HG02973 (cell line): ENCODE results near the gene IVL.

ENCODE experiments used
- ATAC-seq: cut with Tn5 transposase; IDR thresholded peaks from one replicate; pipeline ENCODE4 v1.9.1; 2021; ENCODE audit warnings: moderate library complexity; ENCODE audit not compliant: unreplicated experiment

The IVL gene

DNA sequence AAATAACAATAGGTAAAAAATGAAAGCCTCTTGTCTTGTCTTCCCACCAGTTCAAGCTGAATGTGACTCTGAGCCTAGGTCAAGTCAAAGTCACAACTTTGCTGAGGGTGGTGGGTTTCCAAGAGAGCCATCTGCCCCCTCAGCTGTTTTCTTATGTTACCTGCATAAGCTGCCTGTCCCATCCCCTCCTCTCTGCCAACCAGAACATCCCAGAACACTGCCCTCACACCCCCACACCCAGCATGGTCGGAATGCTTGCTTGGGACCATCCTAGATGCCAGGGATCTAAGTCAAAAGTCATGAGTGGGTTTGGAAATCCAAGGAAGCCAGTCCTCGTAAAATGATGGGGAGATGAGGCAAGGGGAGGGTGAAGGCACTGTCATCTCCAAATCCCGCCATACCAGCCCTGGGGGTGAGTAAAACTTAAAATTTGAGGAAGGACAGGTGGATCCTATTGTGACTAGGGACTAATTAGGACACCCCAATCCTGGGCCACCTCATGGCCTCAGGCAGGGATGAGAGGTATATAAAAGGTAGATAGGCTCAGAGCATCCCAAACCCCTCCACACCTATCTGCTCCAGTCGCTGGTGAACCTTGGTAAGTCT lies 38.4 kb downstream of the IVL start, which contains the start of gene SPRR5:
SPRR5 (plus strand) TSS at position 556 of the 606 bp plus-strand sequence. CDS start 1,349 bp downstream, outside the sequence.
- ATAC-seq = no peak

DNA sequence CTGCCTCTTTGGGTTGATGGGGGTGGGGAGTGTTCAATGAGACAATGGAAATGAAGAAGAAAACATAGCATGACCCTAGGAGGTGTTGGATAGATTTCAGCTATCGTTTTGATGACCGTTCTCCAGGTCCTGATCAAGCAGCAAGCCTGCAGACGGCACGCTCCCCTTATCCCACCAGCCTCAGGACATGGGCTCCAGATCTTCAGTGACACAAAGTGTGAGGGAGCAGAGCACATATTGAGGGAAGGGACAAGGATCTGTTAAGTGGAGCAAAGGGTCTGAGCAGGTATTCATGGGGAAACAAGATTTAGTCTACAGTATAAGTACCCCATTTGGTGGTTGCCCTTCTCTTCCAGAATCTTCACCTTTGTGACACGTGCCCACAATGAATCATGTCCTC lies 43.4 kb downstream of the IVL start:
- no peak for ATAC-seq

DNA sequence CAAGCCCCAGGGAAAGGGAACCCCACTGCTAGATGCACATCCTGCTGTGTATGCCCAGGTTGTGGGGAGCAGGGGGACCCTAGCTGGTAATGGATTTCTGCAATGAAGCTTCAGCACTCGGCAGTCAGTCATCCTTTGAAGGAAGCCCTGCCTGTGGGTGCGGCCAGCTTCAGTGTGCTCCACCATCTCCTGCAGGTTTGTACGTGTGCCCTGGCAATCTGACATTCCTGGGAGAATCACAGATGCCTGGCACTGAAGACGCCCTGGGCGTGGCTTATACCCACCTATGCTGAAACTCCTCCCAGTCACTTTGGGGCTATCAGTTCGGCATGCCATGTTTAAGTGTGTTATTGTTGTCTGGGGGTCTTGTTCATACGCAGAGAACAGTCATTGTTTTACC lies 45.4 kb downstream of the IVL start:
- ATAC-seq = no peak

DNA sequence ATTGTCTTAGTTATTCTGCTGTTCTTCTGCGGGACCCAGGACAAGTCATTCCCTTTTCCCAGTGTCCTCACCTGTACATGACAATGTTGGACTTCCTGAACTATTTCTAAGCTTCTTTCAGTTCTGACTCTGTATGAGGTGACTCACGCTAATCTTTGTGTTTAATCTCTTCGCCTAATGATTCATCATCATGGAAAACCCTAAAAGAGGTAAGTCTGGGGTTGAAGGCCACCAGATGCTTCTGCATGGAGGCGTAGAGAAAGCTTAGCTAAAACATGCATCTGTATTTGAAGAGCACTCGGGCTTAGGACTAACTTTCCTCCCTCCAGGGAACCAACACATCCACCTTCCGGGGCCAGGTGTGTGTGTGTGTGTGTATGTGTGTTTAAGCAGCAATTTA lies 46.1 kb downstream of the IVL start:
- ATAC-seq = no peak

DNA sequence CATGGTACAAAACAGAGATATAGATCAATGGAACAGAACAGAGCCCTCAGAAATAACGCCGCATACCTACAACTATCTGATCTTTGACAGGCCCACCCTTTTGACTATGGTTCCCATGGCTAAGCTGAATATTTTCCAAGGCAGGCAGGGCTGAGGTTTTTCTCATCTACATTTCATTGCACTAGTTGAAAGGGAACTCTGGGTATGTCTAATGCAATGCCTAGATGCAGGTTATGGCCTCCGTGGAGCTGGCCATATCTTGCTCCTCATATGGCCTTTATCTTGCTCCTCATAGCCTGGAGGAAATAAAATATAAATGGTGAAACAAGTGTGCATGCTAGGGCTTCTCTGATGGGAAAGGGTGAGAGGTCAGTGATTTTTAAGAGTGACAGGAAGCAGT lies 49.2 kb downstream of the IVL start:
- no peak for ATAC-seq

DNA sequence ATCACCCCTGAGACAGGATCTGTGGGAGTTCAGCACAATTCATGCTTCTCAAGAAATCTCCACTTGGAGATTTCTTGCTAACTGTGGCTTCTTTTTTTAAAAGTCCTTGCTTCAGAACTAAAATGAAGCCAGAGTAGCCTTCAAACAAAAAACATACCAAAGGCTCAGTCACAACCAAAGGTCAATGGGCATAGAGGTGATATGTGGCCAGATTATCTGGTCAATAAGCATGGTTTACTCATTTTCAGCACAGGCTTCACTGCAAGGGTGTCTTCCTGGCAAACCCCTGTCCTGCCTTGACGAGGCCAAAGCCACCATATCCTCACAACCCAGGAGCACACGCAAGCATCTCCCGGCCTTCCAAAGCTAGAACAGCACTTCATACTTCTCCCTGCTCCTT lies 50.9 kb downstream of the IVL start:
- ATAC-seq = no peak

DNA sequence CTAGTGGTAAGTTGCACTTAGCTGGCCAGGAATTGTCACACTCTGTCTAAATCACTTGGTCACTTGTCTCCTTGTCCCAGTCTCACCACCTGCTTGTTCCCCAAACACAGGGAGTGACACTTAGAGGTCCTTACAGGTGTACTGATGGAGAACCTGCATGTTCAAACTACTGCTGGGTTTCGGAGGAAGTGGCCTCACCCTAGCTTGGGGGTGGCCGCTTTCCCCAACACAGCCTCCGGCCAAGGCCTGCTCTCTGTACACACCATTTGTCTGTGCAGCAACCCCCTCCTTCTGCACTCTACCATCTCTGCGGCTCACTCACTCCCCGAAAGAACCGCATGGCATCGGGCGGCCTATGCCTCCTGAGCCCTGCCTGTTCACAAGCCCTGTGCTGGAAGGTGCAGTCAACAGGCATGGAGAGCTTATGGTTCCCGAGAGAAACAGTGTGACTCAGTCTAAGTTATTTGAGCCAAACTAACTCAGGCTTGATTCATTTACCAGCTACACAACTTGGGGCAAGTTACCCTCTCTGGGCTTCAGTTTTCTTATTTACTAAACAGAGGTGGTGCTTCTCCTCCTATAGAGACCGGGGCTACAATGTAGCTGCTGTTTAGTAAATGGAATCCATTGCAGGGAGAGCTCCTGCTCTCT lies 51.6 kb downstream of the IVL start:
- no peak for ATAC-seq

DNA sequence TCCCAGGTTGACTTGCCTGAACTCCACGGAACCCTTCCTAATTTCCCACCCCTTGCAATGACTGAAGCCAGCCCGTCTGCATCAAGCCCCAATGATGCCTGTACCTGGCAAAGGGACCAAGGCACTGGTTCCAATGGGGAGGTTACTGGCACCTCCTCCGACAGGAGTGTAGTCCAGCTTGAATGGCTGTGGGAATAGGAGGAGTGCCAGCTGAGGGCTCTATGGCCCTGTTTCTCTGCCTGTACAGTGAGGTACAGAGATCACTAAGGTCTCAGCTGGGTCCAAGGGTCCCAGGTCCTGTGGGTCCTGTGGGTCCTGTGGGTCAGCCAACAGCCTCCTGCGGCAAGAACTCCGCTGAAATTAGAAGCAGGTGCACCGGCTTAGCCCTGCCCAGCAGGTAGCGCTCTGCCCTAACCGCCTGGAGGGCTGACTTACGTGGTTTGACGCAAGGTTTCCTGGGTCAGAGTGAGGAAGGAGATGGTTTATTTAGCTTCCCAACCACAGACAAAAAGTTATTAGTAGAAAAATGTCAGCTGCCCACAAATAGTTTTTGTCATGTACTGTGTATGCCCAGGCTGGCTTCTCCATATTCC lies 52.2 kb downstream of the IVL start:
- ATAC-seq = no peak
